Bronchial epithelial cell (primary cell): ENCODE data around the gene DNAH7. TPM values are rescaled to one million over a fixed set of nuclear protein-coding genes. Genes with fewer than 3 reads are reported as not detected.
"Not testable (repeated sequence)": the region's sequence is repeated elsewhere in the genome, so short reads cannot be mapped to it uniquely, and the experiment has no call there.

Experiments used
- DNase-seq: peaks from one replicate; pipeline ENCODE4 v3.0.0-alpha.2; 2010; ENCODE audit warnings: low read depth
- FAIRE-seq: peaks from 2 replicates; lab custom pipeline; 2011; peaks lifted over from hg19 to GRCh38; lab: Jason Lieb, UNC
- H3K27me3 ChIP-seq: 2 replicates; pipeline ENCODE4 v1.5.1; 2011; ENCODE audit warnings: low read length; ENCODE audit not compliant: control insufficient read depth, insufficient read depth
- H3K36me3 ChIP-seq: 2 replicates; pipeline ENCODE4 v1.5.1; 2011; ENCODE audit warnings: low read length; ENCODE audit not compliant: control insufficient read depth, insufficient read depth
- H3K4me3 ChIP-seq: 2 replicates; pipeline ENCODE4 v1.5.1; 2011; ENCODE audit warnings: mild to moderate bottlenecking, low read depth, low read length, control low read depth
- CTCF ChIP-seq: IDR thresholded peaks from 2 replicates; pipeline ENCODE4 v1.5.1; 2011; ENCODE audit warnings: mild to moderate bottlenecking, moderate library complexity, low read length, control low read depth, inconsistent platforms; ENCODE audit not compliant: insufficient read depth, severe bottlenecking
- total RNA-seq: library from RNA; depleted of rRNA; stranded (reverse); fragments of >200 nt; gene quantifications from 2 replicates; pipeline ENCODE4 v1.2.1, GENCODE V29; 2014

Gene DNAH7
- total RNA-seq, 1 donor from 2014 or later, result 0.26 TPM

DNA sequence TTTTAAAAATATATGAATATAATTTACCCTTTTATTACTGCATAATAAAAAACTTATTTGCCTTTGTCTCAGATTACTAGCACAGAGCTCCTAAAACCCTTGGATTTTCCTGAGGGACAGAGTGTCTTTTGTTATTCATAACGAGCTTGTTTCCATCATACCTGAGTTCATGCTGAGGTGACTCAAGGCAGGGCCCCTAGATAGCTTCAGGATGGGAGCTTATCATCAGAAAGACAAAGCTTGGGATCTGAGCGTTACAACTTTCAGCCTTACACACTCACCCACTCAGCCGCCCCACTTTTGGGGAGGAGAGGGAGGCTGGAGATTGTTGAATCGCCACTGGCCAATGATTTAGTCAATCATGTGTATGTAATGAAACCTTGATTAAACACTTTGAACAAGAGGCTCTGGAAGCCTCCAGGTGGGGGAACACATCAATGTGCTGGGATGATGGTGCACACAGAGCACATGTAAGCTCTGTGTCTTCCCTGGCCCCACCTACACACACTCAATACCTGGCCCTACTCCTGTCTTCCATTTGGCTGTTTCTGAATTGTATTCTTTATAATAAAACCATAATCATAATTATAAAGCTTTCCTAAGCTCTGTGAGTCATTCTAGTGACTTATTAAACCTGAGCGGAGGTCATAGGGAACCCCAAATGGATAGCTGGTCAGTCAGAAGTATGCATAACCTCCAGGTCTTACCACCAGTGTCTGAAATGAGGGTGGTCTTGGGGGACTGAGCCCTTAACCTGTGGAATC lies 28.5 kb upstream of the DNAH7 start:
- no peak for FAIRE-seq
- Histone ChIP-seq H3K4me3 (no peak overlapping the region), H3K27me3 (no peaks in the 10 kb centered on the region), H3K36me3 (no peaks in the 10 kb centered on the region)
- no peak for TF ChIP-seq CTCF
- no peak for DNase-seq

DNA sequence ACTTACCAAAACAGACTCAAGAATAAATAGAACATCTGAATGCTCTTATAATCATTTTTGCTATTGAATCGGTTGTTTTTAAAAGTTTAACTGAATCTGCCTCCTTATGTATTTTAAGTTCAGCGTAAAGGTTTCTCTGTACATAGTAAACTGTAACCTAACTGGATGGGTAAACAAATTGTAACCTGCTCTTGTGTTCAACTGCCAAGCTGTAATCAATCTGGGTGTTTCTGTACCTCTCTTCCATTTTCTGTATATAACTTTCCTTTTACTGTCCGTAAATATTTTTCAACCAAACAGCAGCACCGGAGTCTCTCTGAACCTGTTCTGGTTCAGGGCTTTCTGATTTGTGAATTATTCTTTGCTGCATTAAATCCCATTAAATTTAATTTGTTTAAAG lies 27.6 kb upstream of the DNAH7 start:
- H3K4me3 ChIP-seq, result no peak overlapping the region
- no peak for TF ChIP-seq CTCF
- no peaks in the 10 kb centered on the region for H3K36me3 ChIP-seq
- FAIRE-seq, result no peak
- H3K27me3 ChIP-seq, result no peaks in the 10 kb centered on the region
- DNase-seq, result no peak

DNA sequence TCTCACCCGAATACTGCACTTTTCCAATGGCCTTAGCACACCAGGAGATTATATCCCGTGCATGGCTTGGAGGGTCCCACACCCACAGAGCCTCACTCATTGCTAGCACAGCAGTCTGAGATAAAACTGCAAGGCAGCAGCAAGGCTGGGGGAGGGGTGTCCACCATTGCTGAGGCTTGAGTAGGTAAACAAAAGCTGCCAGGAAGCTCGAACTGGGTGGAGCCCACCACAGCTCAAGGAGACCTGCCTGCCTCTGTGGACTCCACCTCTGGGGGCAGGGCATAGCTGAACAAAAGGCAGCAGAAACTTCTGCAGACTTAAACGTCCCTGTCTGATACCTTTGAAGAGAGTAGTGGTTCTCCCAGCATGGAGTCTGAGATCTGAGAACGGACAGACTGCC lies 20.8 kb upstream of the DNAH7 start:
- FAIRE-seq, H3K27me3 ChIP-seq, DNase-seq, H3K4me3 ChIP-seq, H3K36me3 ChIP-seq: not testable (repeated sequence)

GRCh38 chr2:196088203-196088602 lies 19.6 kb upstream of the DNAH7 start:
- FAIRE-seq, result no peak

GRCh38 chr2:196086517-196087368 lies 18.1 kb upstream of the DNAH7 start:
- no peaks in the 10 kb centered on the region for H3K27me3 ChIP-seq
- FAIRE-seq (no peak), DNase-seq (no peak)
- H3K36me3 ChIP-seq, result no peaks in the 10 kb centered on the region
- no peak for TF ChIP-seq CTCF
- no peak overlapping the region for H3K4me3 ChIP-seq

More at GRCh38 chr2:196088203-196088602, 19.6 kb upstream of the DNAH7 start:
- H3K4me3 ChIP-seq, result no peak overlapping the region
- DNase-seq, result peak; percentile 92
- TF ChIP-seq CTCF, result no peak
- no peaks in the 10 kb centered on the region for H3K36me3 ChIP-seq
- no peaks in the 10 kb centered on the region for H3K27me3 ChIP-seq

DNA sequence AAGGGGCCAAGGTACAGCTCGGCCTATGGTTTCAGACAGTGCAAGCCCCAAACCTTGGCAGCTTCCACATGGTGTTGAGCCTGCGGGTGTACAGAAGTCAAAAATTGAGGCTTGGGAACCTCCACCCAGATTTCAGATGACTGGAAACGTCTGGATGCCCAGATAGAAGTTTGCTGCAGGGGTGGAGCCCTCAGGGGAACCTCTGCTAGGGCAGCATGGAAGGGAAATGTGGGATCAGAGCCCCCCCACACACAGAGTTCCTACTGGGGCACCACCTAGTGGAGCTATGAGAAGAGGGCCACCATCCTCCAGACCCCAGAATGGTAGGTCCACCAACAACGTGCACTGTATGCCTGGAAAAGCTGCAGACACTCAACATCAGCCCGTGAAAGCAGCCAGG lies 15.0 kb upstream of the DNAH7 start:
- H3K27me3 ChIP-seq, result no peaks in the 10 kb centered on the region
- FAIRE-seq (no peak), DNase-seq (no peak)
- no peaks in the 10 kb centered on the region for H3K36me3 ChIP-seq
- no peak for TF ChIP-seq CTCF
- H3K4me3 ChIP-seq, result no peak overlapping the region
